RWPE2 (cell line): Measurements from ENCODE around the gene NSUN2.
"Not testable (repeated sequence)": the region's sequence is repeated elsewhere in the genome, so short reads cannot be mapped to it uniquely, and the experiment has no call there.

ENCODE experiments used
- ATAC-seq: fragments of 200-7000 bp; cut with Tn5 transposase; 3 replicates; pipeline ENCODE4 v1.9.1; 2021; ENCODE audit warnings: low read depth
- DNase-seq: peaks from one replicate; pipeline ENCODE4 v3.0.0-alpha.2; 2020; ENCODE audit warnings: low spot score
- H3K27ac ChIP-seq: fragments of 450-650 bp; 2 replicates; pipeline ENCODE4 v1.5.1; 2017; ENCODE audit warnings: mild to moderate bottlenecking; ENCODE audit not compliant: poor library complexity, severe bottlenecking
- H3K27me3 ChIP-seq: fragments of 250-450 bp; sonication (Bioruptor Pico); 2 replicates; pipeline ENCODE4 v1.5.1; 2021; ENCODE audit warnings: mild to moderate bottlenecking, moderate library complexity; ENCODE audit not compliant: insufficient read depth, poor library complexity, severe bottlenecking
- H3K36me3 ChIP-seq: fragments of 250-450 bp; sonication (Bioruptor Pico); 2 replicates; pipeline ENCODE4 v1.5.1; 2020; ENCODE audit warnings: low read depth, mild to moderate bottlenecking, moderate library complexity
- H3K4me1 ChIP-seq: fragments of 250-450 bp; sonication (Bioruptor Pico); 2 replicates; pipeline ENCODE4 v1.5.1; 2021; ENCODE audit warnings: mild to moderate bottlenecking, moderate library complexity; ENCODE audit not compliant: insufficient read depth, poor library complexity, severe bottlenecking
- H3K4me3 ChIP-seq: fragments of 250-450 bp; sonication (Bioruptor Pico); 2 replicates; pipeline ENCODE4 v1.5.1; 2021; ENCODE audit warnings: mild to moderate bottlenecking, moderate library complexity; ENCODE audit not compliant: severe bottlenecking
- H3K9me3 ChIP-seq: fragments of 250-450 bp; sonication (Bioruptor Pico); 2 replicates; pipeline ENCODE4 v1.5.1; 2021; ENCODE audit warnings: mild to moderate bottlenecking, moderate library complexity; ENCODE audit not compliant: severe bottlenecking
- CTCF ChIP-seq: fragments of 450-650 bp; IDR thresholded peaks from one replicate; pipeline ENCODE4 v1.5.1; 2017; ENCODE audit warnings: mild to moderate bottlenecking, moderate library complexity; ENCODE audit not compliant: poor library complexity, severe bottlenecking

The NSUN2 gene

DNA sequence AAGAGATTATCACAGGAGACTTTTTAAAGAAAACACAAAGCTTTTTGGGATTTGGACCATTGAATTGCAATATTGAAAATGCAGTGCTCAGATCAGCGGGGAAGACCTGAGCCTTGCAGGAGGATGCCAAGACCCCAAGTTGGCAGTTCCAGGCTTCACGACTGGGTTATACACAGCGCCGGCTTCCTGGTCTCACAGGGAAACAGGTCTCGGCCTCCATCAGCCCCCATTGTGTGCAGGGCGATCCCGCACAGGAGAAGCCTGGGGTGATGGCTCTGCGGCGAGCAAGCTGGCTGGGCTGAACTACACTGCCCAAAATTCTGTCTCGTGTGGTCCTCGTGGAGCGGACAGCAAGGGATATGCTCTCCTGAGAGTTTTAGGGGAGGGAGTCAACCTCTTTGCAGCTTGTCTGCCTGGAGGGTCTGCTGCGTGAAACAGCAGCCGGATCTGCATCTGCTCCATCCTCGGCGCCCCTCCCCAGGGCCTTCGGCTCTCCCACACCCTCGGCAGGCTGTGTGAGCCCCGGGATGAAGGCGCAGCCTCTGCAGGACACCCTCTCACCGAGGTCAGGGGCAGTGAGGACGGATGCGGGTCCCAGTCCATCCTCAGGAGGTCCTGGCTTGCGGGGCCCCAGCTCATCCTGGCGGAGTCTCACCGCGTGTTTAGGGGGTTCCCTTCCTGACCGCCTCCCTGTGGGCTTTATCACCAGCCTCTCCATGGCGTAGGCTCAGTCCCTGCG lies 60.6 kb downstream of the NSUN2 start:
- Histone ChIP-seq H3K27me3 (no peaks in the 10 kb centered on the region), H3K9me3 (no peaks in the 10 kb centered on the region), H3K4me3 (no peak overlapping the region), H3K36me3 (no peaks in the 10 kb centered on the region), H3K27ac (no peak overlapping the region), H3K4me1 (no peaks in the 10 kb centered on the region)
- no peak for TF ChIP-seq CTCF
- ATAC-seq (peak; percentile 26; the same call in 2 of the 3 replicates), DNase-seq (no peak)

DNA sequence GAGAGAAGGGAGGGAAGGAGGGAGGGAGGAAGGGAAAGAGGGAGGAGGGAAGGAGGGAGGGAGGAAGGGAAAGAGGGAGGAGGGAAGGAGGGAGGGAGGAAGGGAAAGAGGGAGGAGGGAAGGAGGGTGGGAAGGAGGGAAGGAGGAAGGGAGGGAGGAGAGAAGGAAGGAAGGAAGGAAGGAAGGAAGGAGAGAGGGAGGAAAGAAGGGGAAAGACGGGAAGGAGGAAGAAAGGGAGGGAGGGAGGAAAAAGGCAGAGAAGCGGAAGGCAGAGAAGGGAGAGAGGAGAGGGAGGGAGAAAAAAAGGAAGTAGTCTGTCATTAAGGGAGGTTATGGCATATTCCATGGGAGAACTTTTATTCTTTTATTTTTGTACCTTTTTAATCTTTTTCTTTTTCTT lies 61.2 kb downstream of the NSUN2 start:
- H3K27me3 ChIP-seq, H3K9me3 ChIP-seq, ATAC-seq, H3K36me3 ChIP-seq, H3K4me1 ChIP-seq, DNase-seq, H3K4me3 ChIP-seq, H3K27ac ChIP-seq: not testable (repeated sequence)

GRCh38 chr5:6570530-6570929 lies 62.3 kb downstream of the NSUN2 start:
- H3K9me3 ChIP-seq, result no peaks in the 10 kb centered on the region
- ATAC-seq, result no peak

GRCh38 chr5:6568889-6569288 lies 64.0 kb downstream of the NSUN2 start:
- Histone ChIP-seq H3K27me3 (peaks cover 4% of the 10 kb centered on the region), H3K4me3 (no peak overlapping the region), H3K36me3 (no peaks in the 10 kb centered on the region), H3K27ac (no peak overlapping the region), H3K4me1 (no peaks in the 10 kb centered on the region), H3K9me3 (no peaks in the 10 kb centered on the region)
- no peak for TF ChIP-seq CTCF
- no peak for ATAC-seq
- no peak for DNase-seq

More at GRCh38 chr5:6570530-6570929, 62.3 kb downstream of the NSUN2 start:
- H3K27me3 ChIP-seq, result no peaks in the 10 kb centered on the region
- DNase-seq, result no peak
- no peaks in the 10 kb centered on the region for H3K36me3 ChIP-seq
- no peak overlapping the region for H3K27ac ChIP-seq
- no peaks in the 10 kb centered on the region for H3K4me1 ChIP-seq
- no peak overlapping the region for H3K4me3 ChIP-seq
- TF ChIP-seq CTCF, result no peak

DNA sequence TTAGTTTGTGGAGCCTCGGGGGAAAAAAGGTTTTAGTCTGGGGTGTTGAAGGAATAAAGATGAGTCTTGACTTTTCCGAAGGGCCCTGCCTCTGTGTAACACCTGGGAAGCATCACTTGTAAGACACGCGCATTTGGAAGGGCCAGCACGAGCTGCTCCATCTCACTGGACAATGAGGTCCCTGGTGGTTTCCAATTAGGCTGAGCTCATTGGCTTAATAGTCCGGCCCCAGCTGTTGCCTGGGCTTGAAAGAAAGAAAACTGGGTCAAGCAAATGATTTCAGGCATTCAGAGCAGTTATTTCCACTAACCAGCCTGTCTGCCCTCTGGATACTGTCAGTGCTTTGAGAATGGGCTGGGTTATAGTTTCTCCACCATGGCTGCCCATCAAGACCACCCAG lies 64.5 kb downstream of the NSUN2 start:
- ATAC-seq (no peak), DNase-seq (no peak)
- Histone ChIP-seq H3K27ac (no peak overlapping the region), H3K9me3 (no peaks in the 10 kb centered on the region), H3K4me1 (no peaks in the 10 kb centered on the region), H3K36me3 (no peaks in the 10 kb centered on the region), H3K4me3 (no peak overlapping the region), H3K27me3 (peaks cover 9% of the 10 kb centered on the region)
- TF ChIP-seq CTCF, result no peak
